ENCODE results near the gene PAQR8.

The PAQR8 gene

GRCh38 chr6:52361945-52362442, at the start of gene PAQR8:
PAQR8 (plus strand) TSS chr6:52362151; CDS start chr6:52403214, 41,063 bp downstream.
- peak; percentile 68 to 75 for DNase-seq

- no peak for DNase-seq
Observed at GRCh38 chr6:52312461-52312860, 49.5 kb upstream of the PAQR8 start.

GRCh38 chr6:52314752-52315151, 47.2 kb upstream of the PAQR8 start:
- DNase-seq: no peak

GRCh38 chr6:52317211-52317610, 44.7 kb upstream of the PAQR8 start:
- no peak for DNase-seq

GRCh38 chr6:52317841-52318581, 43.9 kb upstream of the PAQR8 start:
- no peak for DNase-seq

GRCh38 chr6:52324189-52324588, 37.8 kb upstream of the PAQR8 start:
- no peak for DNase-seq

- DNase-seq: no peak
Observed at GRCh38 chr6:52325695-52326471, 36.1 kb upstream of the PAQR8 start.

- no peak for DNase-seq
Observed at GRCh38 chr6:52326540-52327364, 35.2 kb upstream of the PAQR8 start.

GRCh38 chr6:52328303-52328662, 33.7 kb upstream of the PAQR8 start:
- no peak for DNase-seq

- no peak for DNase-seq
Observed at GRCh38 chr6:52328729-52329128, 33.2 kb upstream of the PAQR8 start.

- no peak for DNase-seq
Observed at GRCh38 chr6:52330470-52330869, 31.5 kb upstream of the PAQR8 start.

- no peak for DNase-seq
Observed at GRCh38 chr6:52331793-52332457, 30.0 kb upstream of the PAQR8 start.

- DNase-seq: no peak
Observed at GRCh38 chr6:52333840-52334200, 28.1 kb upstream of the PAQR8 start.

GRCh38 chr6:52335576-52335975, 26.4 kb upstream of the PAQR8 start:
- DNase-seq: no peak

- DNase-seq: no peak
Observed at GRCh38 chr6:52336919-52337561, 24.9 kb upstream of the PAQR8 start.

- no peak for DNase-seq
Observed at GRCh38 chr6:52337633-52338290, 24.2 kb upstream of the PAQR8 start.

- no peak for DNase-seq
Observed at GRCh38 chr6:52340603-52340880, 21.4 kb upstream of the PAQR8 start.

- DNase-seq: no peak
Observed at GRCh38 chr6:52341561-52342260, 20.2 kb upstream of the PAQR8 start.

- DNase-seq: no peak
Observed at GRCh38 chr6:52345311-52345710, 16.6 kb upstream of the PAQR8 start.

- no peak for DNase-seq
Observed at GRCh38 chr6:52346503-52346902, 15.4 kb upstream of the PAQR8 start.

- no peak for DNase-seq
Observed at GRCh38 chr6:52347818-52348217, 14.1 kb upstream of the PAQR8 start.
